ENCODE measurements around the gene CPLANE1. TPM values are rescaled to one million over a fixed set of nuclear protein-coding genes. Genes with fewer than 3 reads are reported as not detected.
"Not testable (repeated sequence)": the region's sequence is repeated elsewhere in the genome, so short reads cannot be mapped to it uniquely, and the experiment has no call there.

CPLANE1 gene
- polyA plus RNA-seq, 3 donors: 29.6 to 32.5 (median 30.9) TPM

DNA sequence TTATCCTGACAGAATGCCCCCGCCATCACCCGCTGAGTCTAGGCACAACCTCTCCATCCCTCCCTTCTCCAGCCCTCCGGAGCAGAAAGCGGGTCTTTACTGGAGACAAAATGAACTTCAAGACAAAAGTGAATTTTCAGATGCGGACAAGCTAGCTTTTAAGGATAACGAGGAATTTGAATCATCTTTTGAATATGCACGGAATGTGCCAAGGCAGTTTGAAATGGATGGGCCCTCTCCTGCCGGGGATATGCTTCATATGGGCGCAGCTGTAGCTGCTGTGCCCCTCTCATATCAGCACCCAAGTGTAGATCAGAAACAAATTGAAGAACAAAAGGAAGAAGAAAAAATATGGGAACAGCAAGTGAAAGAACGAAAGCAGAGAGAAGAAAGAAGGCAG lies 37.5 kb downstream of the CPLANE1 start:
- no peak for DNase-seq (ENCODE audit: low read depth in 3 of 3, low spot score in 2 of 3)

- DNase-seq (ENCODE audit: low read depth in 3 of 3, low spot score in 2 of 3): no peak
These were observed 40.0 kb downstream of the CPLANE1 start for GRCh38 chr5:37208883-37209797.

GRCh38 chr5:37207802-37208201 lies 41.4 kb downstream of the CPLANE1 start:
- no peak for DNase-seq (ENCODE audit: low read depth in 3 of 3, low spot score in 2 of 3)

DNA sequence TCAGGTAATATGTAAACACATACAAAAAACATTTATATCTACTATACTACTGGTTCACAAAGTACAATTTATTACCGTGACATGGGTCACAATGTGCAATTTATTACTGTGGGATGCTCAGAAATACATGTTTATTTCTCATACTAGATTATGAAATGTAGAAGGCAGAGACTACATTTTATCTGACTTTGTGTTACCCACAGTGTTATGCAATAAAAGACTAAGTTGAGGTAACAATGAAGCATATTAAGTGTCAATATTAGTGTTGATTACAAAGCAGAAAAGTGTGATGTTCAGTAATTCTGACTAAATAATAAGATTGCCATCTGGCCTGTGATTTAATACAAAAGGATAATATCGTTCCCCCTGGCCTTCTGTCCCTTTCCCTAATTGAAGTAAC lies 42.4 kb downstream of the CPLANE1 start:
- no peak for DNase-seq (ENCODE audit: low read depth in 3 of 3, low spot score in 2 of 3)

- DNase-seq (ENCODE audit: low read depth in 3 of 3, low spot score in 2 of 3): no peak
These were observed 50.3 kb downstream of the CPLANE1 start for GRCh38 chr5:37198842-37199241.

GRCh38 chr5:37198061-37198460 lies 51.1 kb downstream of the CPLANE1 start:
- DNase-seq (ENCODE audit: low read depth in 3 of 3, low spot score in 2 of 3): no peak

DNA sequence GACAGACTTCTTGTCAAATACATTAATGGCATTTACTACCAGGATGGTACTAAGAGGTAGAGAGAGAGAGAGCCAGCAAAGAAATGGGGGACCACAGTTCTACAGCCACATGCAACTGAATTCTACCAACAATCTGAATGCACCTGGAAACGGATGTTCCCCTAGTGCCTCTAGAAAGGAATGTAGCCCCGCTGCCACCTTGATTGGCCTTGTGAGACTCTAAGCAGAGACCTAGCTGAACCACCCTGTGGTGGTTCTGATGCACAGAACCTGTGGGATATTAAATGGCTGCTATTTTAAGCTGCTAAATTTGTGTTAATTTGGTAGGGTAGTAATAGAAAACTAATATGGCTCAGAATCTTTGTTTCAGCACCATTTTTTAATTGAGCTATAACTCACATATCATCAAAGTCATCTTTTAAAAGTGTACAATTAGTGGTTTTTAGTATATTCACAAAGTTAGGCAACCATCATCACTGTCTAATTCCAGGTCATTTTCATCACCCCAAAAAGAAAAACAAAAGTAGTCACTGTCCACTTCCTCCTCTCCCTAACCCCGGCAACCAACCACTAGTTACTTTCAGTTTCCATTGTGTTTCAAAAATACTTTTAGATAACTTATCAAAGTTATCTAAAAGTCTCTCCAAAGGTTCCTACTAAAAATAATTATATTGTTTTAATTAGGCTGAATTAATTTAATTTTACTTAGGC lies 51.7 kb downstream of the CPLANE1 start:
- no peak for DNase-seq (ENCODE audit: low read depth in 3 of 3, low spot score in 2 of 3)

DNA sequence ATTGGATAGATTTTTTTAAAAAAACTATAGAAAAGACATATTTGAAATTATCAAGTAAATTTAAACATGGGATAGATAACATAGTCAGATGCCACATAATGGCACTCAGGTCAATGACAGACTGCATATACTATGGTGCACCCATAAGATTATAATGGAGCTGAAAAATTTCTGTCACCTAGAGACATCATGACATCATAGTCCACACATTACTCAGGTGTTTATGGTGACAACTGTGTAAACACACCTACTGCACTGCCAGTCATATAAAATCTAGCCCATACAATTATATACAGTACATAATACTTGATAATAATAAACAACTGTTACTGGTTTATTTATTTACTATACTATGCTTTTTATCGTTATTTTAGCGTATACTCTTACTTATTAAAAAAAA lies 58.6 kb downstream of the CPLANE1 start:
- DNase-seq (ENCODE audit: low read depth in 3 of 3, low spot score in 2 of 3): no peak

- no peak for DNase-seq (ENCODE audit: low read depth in 3 of 3, low spot score in 2 of 3)
These were observed 59.8 kb downstream of the CPLANE1 start for GRCh38 chr5:37189355-37189754.

DNA sequence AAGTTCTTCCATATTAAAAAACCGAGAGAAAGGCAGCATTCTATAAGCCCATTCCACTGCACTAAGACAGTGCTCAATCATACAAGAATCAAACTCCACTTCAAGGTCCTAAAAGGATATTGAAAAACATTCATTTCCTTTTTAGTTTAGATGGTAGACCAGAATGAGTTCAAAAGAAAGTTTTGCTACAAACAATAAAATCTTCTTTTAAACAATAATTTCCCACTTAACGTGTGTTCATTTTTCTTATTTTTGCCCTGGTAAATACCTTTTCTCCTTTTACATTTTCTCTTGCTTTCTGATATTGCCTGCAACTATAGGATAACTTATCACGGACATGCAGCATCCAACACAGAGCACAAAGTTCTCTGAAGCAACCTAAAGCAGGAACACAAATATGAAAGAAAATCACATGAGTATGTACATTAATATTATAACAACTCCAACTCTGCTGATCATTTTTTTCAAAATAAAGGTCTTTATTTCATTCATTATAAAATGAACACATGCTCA lies 61.7 kb downstream of the CPLANE1 start:
- DNase-seq (ENCODE audit: low read depth in 3 of 3, low spot score in 2 of 3): no peak

GRCh38 chr5:37184748-37185364 lies 64.3 kb downstream of the CPLANE1 start:
- DNase-seq (ENCODE audit: low read depth in 3 of 3, low spot score in 2 of 3): no peak

GRCh38 chr5:37182667-37183066 lies 66.5 kb downstream of the CPLANE1 start:
- DNase-seq (ENCODE audit: low read depth in 3 of 3, low spot score in 2 of 3): no peak

DNA sequence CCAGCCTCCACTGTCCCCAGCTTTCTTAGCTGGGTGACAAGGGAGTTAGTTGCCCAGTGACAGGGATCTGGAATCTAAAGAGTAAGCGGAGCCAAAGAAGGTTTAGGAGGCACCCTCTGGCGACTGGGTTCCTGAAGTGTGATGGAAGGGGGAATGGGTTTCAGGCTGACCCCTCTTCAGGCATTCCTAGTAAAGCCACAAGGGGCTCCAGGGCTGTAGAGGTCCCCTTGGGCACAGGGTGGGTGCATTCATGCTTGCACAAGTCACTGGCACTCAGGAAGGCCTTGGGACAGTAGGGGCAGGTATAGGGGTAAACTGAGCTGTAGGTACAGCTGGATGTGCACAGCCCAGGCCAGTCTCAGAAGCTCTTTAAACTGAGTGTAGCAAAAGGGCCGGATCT lies 74.2 kb downstream of the CPLANE1 start:
- DNase-seq (ENCODE audit: low read depth in 3 of 3, low spot score in 2 of 3): no peak

DNA sequence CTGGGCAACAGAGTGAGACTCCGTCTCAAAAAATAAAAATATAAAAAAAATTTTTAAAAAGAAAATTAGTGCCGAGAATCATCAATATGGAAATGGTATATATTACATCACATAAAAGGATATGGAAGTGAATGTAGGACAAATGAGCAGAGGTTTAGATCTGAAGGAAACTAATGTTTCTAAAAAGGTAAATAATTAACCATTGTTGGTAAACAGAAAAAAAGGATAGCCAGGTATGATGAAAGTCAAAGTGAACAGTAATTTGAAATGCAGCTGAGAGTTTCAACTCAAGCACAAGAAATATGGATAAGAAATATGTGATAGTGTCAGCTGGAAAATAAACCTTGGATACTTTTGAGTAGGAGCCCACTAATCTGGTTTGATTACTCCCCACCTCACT lies 76.2 kb downstream of the CPLANE1 start:
- no peak for DNase-seq (ENCODE audit: low read depth in 3 of 3, low spot score in 2 of 3)

- no peak for DNase-seq (ENCODE audit: low read depth in 3 of 3, low spot score in 2 of 3)
These were observed 78.3 kb downstream of the CPLANE1 start for GRCh38 chr5:37170856-37171255.

DNA sequence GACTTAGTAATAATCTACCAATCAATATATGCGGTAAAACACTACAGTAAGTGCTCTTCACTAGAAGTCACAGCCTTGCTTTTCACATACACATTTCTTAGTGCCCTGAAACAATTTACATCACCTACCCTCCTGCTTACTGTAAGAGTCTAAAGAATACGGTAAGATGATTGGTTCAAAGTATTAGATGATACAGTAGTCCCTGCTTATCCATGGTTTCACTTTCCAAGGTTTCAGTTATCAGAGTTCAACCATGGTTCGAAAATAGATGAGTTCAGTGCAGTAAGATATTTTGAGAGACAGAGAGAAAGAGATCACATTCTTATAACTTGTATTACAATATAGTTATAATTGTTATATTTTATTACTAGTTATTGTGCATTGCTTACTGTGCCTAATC lies 83.0 kb downstream of the CPLANE1 start:
- DNase-seq (ENCODE audit: low read depth in 3 of 3, low spot score in 2 of 3): no peak

DNA sequence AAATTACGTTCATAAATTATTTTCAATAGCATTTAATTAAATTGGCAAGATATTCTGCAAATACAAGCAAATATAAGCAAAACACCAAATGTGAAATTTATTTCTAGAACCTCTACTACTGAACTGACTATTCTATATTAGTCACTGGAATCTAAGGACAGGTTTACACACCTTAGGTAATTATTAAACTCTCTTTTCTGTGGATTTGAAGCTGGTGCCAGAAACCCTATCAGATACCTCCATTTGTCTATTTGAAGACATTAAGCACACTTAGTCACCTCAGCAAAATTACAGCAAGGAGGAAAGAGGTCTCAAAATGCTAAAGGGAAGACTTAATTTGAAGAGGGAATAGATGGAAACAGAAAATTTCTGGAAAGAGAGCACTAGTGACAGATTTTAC lies 83.4 kb downstream of the CPLANE1 start:
- DNase-seq (ENCODE audit: low read depth in 3 of 3, low spot score in 2 of 3): no peak

DNA sequence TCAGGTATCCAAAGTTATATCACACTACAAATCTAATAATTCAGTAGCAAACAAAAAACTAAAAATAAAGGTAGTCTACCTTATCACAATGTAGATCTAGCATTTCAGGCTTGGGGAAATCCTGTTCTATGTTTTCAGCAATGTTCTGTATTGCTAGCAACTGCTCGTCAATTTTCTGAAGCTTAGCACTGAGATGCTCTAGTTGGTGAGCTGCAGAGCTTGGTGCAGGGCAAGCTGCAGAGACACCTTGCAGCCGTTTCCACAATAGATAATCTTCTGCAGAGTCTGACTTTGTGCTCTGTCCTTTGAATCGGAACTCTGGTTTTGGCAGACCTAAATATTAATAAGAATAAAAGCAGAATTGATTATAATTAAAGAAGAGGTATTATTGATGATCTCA lies 95.5 kb downstream of the CPLANE1 start:
- no peak for DNase-seq (ENCODE audit: low read depth in 3 of 3, low spot score in 2 of 3)

- DNase-seq (ENCODE audit: low read depth in 3 of 3, low spot score in 2 of 3): no peak
These were observed 102.3 kb downstream of the CPLANE1 start for GRCh38 chr5:37146896-37147295.

- no peak for DNase-seq (ENCODE audit: low read depth in 3 of 3, low spot score in 2 of 3)
These were observed 112.5 kb downstream of the CPLANE1 start for GRCh38 chr5:37136694-37137093.

- not testable (repeated sequence) for DNase-seq (ENCODE audit: low read depth in 3 of 3, low spot score in 2 of 3)
These were observed 113.9 kb downstream of the CPLANE1 start for GRCh38 chr5:37135312-37135711.
